Measurements from ENCODE around the gene RAD51C.

The RAD51C gene

GRCh38 chr17:58756246-58757161 lies 64.1 kb downstream of the RAD51C start:
- TF ChIP-seq CTCF (conservative IDR thresholded peaks at IDR 0.05; ENCODE audit: low read depth): no peak
- no peak overlapping the region for H3K27ac ChIP-seq
- ChIA-PET POLR2A (ENCODE audit: low non-redundant PET) (no interaction called here), CTCF (interaction anchor here (0.7 kb wide), 1 partner anchor 140 kb away, joined by 3 read pairs; no protein-coding TSS in a partner anchor)
- no peak for DNase-seq (ENCODE audit: low spot score)

- DNase-seq (ENCODE audit: low spot score): no peak
- POLR2A ChIA-PET (ENCODE audit: low non-redundant PET): no interaction called here
- H3K27ac ChIP-seq: no peak overlapping the region
- TF ChIP-seq CTCF (conservative IDR thresholded peaks at IDR 0.05; ENCODE audit: low read depth): no peak
- CTCF ChIA-PET: interaction anchor here (0.7 kb wide), 1 partner anchor 139 kb away, joined by 3 read pairs; no protein-coding TSS in a partner anchor
These were observed 64.8 kb downstream of the RAD51C start for GRCh38 chr17:58757162-58757613.

- DNase-seq (ENCODE audit: low spot score): no peak
- TF ChIP-seq CTCF (conservative IDR thresholded peaks at IDR 0.05; ENCODE audit: low read depth): no peak
- CTCF ChIA-PET: interaction anchor here (0.6 kb wide), 1 partner anchor 248 kb away, joined by 3 read pairs; no protein-coding TSS in a partner anchor
- no peak overlapping the region for H3K27ac ChIP-seq
- POLR2A ChIA-PET (ENCODE audit: low non-redundant PET): no interaction called here
These were observed 66.5 kb downstream of the RAD51C start for GRCh38 chr17:58758890-58759289.

GRCh38 chr17:58759522-58759921 lies 67.1 kb downstream of the RAD51C start:
- no peak for DNase-seq (ENCODE audit: low spot score)
- ChIA-PET CTCF (interaction anchor here (0.6 kb wide), 1 partner anchor 247 kb away, joined by 3 read pairs; no protein-coding TSS in a partner anchor), POLR2A (ENCODE audit: low non-redundant PET) (no interaction called here)
- no peak overlapping the region for H3K27ac ChIP-seq
- no peak for TF ChIP-seq CTCF (conservative IDR thresholded peaks at IDR 0.05; ENCODE audit: low read depth)

- ChIA-PET POLR2A (ENCODE audit: low non-redundant PET) (no interaction called here), CTCF (no interaction called here)
- no peak for DNase-seq (ENCODE audit: low spot score)
- H3K27ac ChIP-seq: no peak overlapping the region
- TF ChIP-seq CTCF (conservative IDR thresholded peaks at IDR 0.05; ENCODE audit: low read depth): no peak
These were observed 67.8 kb downstream of the RAD51C start for GRCh38 chr17:58760248-58760647.

GRCh38 chr17:58763263-58763662 lies 70.9 kb downstream of the RAD51C start:
- CTCF ChIA-PET: no interaction called here
- TF ChIP-seq CTCF (conservative IDR thresholded peaks at IDR 0.05; ENCODE audit: low read depth): no peak
- no peak overlapping the region for H3K27ac ChIP-seq
- DNase-seq (ENCODE audit: low spot score): no peak
- POLR2A ChIA-PET (ENCODE audit: low non-redundant PET): no interaction called here

All from RWPE1 (cell line).